ENCODE results near the gene PSEN2.

GRCh38 chr1:226908419-226908818 lies 38.0 kb downstream of the PSEN2 start:
- TF ChIP-seq CTCF (IDR thresholded peaks at IDR 0.05): no peak
- no peak for TF ChIP-seq POLR2A (IDR thresholded peaks at IDR 0.05)

Data from adrenal gland (tissue), 5 donors.